PC-9 (cell line): ENCODE results near the gene FOXN3. TPM values are rescaled to one million over a fixed set of nuclear protein-coding genes. Genes with fewer than 3 reads are reported as not detected.

Source experiments
- BruUV-seq: library from RNA; stranded (reverse); fragments of 400-500 nt; replicated peaks from 2 replicates; lab custom pipeline; 2021; lab: Mats Ljungman, UMichigan
- CTCF ChIA-PET: fragments of 300-600 bp; sonication (Branson Sonifier 250); formaldehyde crosslinking; loops from one replicate; lab custom pipeline; 2022; ENCODE audit warnings: antibody characterized with exemption; lab: Charles Lee
- POLR2A ChIA-PET: fragments of 300-600 bp; sonication (Branson Sonifier 250); formaldehyde crosslinking; loops from one replicate; lab custom pipeline; 2022; ENCODE audit warnings: antibody characterized with exemption; ENCODE audit not compliant: unreplicated experiment; lab: Charles Lee
- DNase-seq, 2 experiments: peaks; one replicate each; pipeline versions ENCODE4 v3.0.0 to v3.0.0-alpha.2; 2015 to 2022; ENCODE audit warnings: mixed read lengths in 1 of 2
- H2AFZ ChIP-seq: fragments of 200-600 bp; sonication (generic); 2 replicates; pipeline ENCODE4 v1.8.1; 2017; ENCODE audit warnings: antibody characterized with exemption
- H3F3A ChIP-seq: fragments of 200-600 bp; sonication (generic); 2 replicates; pipeline ENCODE4 v1.8.1; 2017; ENCODE audit warnings: antibody characterized with exemption, mild to moderate bottlenecking, low read depth; ENCODE audit not compliant: insufficient read depth
- H3K27ac ChIP-seq: fragments of 200-600 bp; sonication (generic); 2 replicates; pipeline ENCODE4 v1.6.1; 2016; ENCODE audit warnings: mixed run types
- H3K27me3 ChIP-seq: fragments of 200-600 bp; sonication (generic); 2 replicates; pipeline ENCODE4 v1.6.1; 2016; ENCODE audit warnings: low read depth, mixed run types; ENCODE audit not compliant: insufficient read depth
- H3K36me3 ChIP-seq: fragments of 200-600 bp; sonication (generic); 2 replicates; pipeline ENCODE4 v1.6.1; 2016; ENCODE audit warnings: low read depth, mixed run types
- H3K4me1 ChIP-seq: fragments of 200-600 bp; sonication (generic); replicated peaks from 2 replicates; pipeline ENCODE4 v1.6.1; 2016; ENCODE audit warnings: mixed run types; ENCODE audit not compliant: insufficient read depth
- H3K4me2 ChIP-seq: fragments of 200-600 bp; sonication (generic); 2 replicates; pipeline ENCODE4 v1.6.1; 2017; ENCODE audit warnings: mixed run types
- H3K4me3 ChIP-seq: fragments of 200-600 bp; sonication (generic); 2 replicates; pipeline ENCODE4 v1.6.1; 2016; ENCODE audit warnings: mixed run types
- H3K79me2 ChIP-seq: fragments of 200-600 bp; sonication (generic); 2 replicates; pipeline ENCODE4 v1.6.1; 2017; ENCODE audit warnings: low read depth, mixed run types
- H3K9me2 ChIP-seq: fragments of 200-600 bp; sonication (generic); 2 replicates; pipeline ENCODE4 v1.8.1; 2017; ENCODE audit warnings: mild to moderate bottlenecking; ENCODE audit not compliant: insufficient read depth
- H3K9me3 ChIP-seq: fragments of 200-600 bp; sonication (generic); 2 replicates; pipeline ENCODE4 v1.8.1; 2016; ENCODE audit warnings: low read depth; ENCODE audit not compliant: insufficient read depth
- H4K20me1 ChIP-seq: fragments of 200-600 bp; sonication (generic); 2 replicates; pipeline ENCODE4 v1.8.1; 2017; ENCODE audit not compliant: insufficient read depth
- EZH2 ChIP-seq: fragments of 200-600 bp; sonication (generic); IDR thresholded peaks from 2 replicates; pipeline ENCODE4 v1.8.0; 2017; ENCODE audit warnings: antibody characterized with exemption, low read depth
- intact Hi-C: fragments of 100-400 bp; cut with micrococcal nuclease; formaldehyde crosslinking; loops from one replicate; pipeline ENCODE4 v1.10.0; 2022; ENCODE audit not compliant: unreplicated experiment
- total RNA-seq: library from RNA; stranded (reverse); gene quantifications from 2 replicates; pipeline ENCODE4 v1.2.3, GENCODE V29; 2021
- TF ChIP-seq, protein P1 (sequence below): fragments of 200-600 bp; sonication (generic); conservative IDR thresholded peaks from 2 replicates; pipeline ENCODE4 v1.6.1; 2017; ENCODE audit warnings: mixed run types, antibody characterized with exemption, mild to moderate bottlenecking, moderate library complexity

Gene FOXN3
- total RNA-seq, 1 experiment from 2014 or later, result 4.2 TPM

GRCh38 chr14:89291351-89291940 is 125.6 kb downstream of the FOXN3 start:
- no TSS peak for BruUV-seq
- CTCF ChIA-PET, result no interaction called here
- H3K4me3 ChIP-seq, result no peak overlapping the region

GRCh38 chr14:89290813-89291212 is 126.2 kb downstream of the FOXN3 start:
- Histone ChIP-seq H3K9me2 (no peaks in the 10 kb centered on the region), H2AFZ (no peak overlapping the region), H3K79me2 (no peaks in the 10 kb centered on the region), H3K36me3 (no peaks in the 10 kb centered on the region), H3F3A (no peaks in the 10 kb centered on the region), H4K20me1 (no peaks in the 10 kb centered on the region), H3K27ac (no peak overlapping the region), H3K4me1 (no peaks in the 10 kb centered on the region), H3K27me3 (peaks cover 54% of the 10 kb centered on the region), H3K4me2 (no peak overlapping the region), H3K4me3 (no peak overlapping the region), H3K9me3 (no peaks in the 10 kb centered on the region)
- no peak for DNase-seq
- no peak for TF ChIP-seq EZH2
- TF ChIP-seq, protein P1, sequence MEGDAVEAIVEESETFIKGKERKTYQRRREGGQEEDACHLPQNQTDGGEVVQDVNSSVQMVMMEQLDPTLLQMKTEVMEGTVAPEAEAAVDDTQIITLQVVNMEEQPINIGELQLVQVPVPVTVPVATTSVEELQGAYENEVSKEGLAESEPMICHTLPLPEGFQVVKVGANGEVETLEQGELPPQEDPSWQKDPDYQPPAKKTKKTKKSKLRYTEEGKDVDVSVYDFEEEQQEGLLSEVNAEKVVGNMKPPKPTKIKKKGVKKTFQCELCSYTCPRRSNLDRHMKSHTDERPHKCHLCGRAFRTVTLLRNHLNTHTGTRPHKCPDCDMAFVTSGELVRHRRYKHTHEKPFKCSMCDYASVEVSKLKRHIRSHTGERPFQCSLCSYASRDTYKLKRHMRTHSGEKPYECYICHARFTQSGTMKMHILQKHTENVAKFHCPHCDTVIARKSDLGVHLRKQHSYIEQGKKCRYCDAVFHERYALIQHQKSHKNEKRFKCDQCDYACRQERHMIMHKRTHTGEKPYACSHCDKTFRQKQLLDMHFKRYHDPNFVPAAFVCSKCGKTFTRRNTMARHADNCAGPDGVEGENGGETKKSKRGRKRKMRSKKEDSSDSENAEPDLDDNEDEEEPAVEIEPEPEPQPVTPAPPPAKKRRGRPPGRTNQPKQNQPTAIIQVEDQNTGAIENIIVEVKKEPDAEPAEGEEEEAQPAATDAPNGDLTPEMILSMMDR, result no peak
- CTCF ChIA-PET, result no interaction called here
- no TSS peak for BruUV-seq
- intact Hi-C loops, result no loop called here
- POLR2A ChIA-PET, result no interaction called here

More at GRCh38 chr14:89291351-89291940, 125.6 kb downstream of the FOXN3 start:
- intact Hi-C loops, result no loop called here
- Histone ChIP-seq H4K20me1 (no peaks in the 10 kb centered on the region), H3K4me1 (no peaks in the 10 kb centered on the region), H3F3A (no peaks in the 10 kb centered on the region), H3K4me2 (no peak overlapping the region), H3K27ac (no peak overlapping the region), H3K9me3 (no peaks in the 10 kb centered on the region), H3K36me3 (no peaks in the 10 kb centered on the region), H3K79me2 (no peaks in the 10 kb centered on the region), H3K27me3 (peaks cover 48% of the 10 kb centered on the region), H2AFZ (no peak overlapping the region), H3K9me2 (no peaks in the 10 kb centered on the region)
- POLR2A ChIA-PET, result no interaction called here
- no peak for TF ChIP-seq EZH2
- TF ChIP-seq, protein P1, result no peak
- no peak for DNase-seq

DNA sequence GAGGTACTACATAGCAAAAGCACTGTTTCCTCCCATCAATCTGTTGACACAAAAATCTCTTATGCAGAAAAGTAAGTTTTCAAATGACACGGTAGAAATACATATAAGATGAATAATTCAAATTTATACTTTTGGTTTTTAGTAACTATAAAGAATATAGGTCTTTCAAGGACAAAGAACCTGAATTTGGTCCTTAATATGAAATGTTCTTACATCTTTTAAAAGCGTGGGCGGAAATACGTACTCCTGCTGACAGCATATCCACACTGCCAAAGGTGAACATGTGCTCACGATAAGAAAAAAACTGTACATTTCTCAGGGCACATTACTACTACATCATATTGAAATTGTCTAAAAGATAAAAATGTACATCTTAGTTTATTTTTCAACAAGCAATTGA is 127.6 kb downstream of the FOXN3 start:
- Histone ChIP-seq H3K27me3 (peaks cover 65% of the 10 kb centered on the region), H3K4me3 (no peak overlapping the region), H3K79me2 (no peaks in the 10 kb centered on the region), H3F3A (no peaks in the 10 kb centered on the region), H3K27ac (no peak overlapping the region), H3K9me3 (no peaks in the 10 kb centered on the region), H3K4me2 (no peak overlapping the region), H3K4me1 (no peaks in the 10 kb centered on the region), H3K36me3 (no peaks in the 10 kb centered on the region), H4K20me1 (no peaks in the 10 kb centered on the region), H2AFZ (no peak overlapping the region), H3K9me2 (no peaks in the 10 kb centered on the region)
- CTCF ChIA-PET, result no interaction called here
- no peak for DNase-seq
- no peak for TF ChIP-seq EZH2
- TF ChIP-seq, protein P1, result no peak
- no TSS peak for BruUV-seq
- intact Hi-C loops, result no loop called here
- POLR2A ChIA-PET, result no interaction called here
